GM21619 (cell line): Measurements from ENCODE around the gene SMG7.
A peak's percentile ranks its signal among the peaks of the same experiment; 100 is the strongest.

Experiments
- ATAC-seq: cut with Tn5 transposase; IDR thresholded peaks from one replicate; pipeline ENCODE4 v1.9.1; 2021; ENCODE audit not compliant: unreplicated experiment

The SMG7 gene

GRCh38 chr1:183470147-183470960 is 1.9 kb upstream of the SMG7 start:
- ATAC-seq: peak; percentile 41

- ATAC-seq: peak; percentile 25
These were observed 1.1 kb upstream of the SMG7 start for GRCh38 chr1:183470961-183471742.

DNA sequence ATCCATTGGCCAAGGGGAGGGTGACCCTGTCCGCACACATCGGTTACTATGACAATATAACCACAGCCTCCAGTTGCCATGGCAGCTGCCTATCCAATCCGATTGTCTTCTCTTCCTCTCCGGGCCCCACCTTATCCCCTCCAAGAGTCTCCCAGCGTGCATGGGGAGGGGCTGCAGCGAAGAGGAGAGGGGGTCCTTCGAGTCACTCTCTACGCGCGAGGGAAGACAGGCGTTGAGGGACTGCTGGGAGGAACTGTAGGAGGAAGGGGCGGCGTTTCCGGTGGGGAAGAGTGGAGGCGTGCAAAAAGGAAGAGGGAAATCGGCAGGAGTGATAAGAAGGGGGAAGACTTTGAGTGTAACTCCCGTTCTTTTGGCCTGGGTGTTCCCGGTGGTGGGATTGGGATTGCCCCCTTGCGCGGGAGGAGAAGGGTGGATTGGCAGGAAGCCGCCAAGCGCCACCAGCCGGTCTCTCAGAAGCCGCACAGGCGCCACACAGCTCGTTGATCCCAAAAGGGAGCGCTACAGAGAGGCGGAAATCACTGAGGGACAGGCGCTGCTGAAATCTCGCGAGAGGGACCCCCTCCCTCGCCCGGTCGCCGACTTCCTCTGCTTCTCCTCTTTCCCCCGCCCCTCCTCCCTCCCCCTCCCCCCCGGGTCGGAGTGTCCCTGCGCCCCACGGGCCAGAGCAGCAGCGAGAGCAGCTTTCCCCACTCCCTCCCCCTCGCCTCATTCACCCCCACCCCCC is 384 bp upstream of the SMG7 start:
- peak; percentile 44 for ATAC-seq

DNA sequence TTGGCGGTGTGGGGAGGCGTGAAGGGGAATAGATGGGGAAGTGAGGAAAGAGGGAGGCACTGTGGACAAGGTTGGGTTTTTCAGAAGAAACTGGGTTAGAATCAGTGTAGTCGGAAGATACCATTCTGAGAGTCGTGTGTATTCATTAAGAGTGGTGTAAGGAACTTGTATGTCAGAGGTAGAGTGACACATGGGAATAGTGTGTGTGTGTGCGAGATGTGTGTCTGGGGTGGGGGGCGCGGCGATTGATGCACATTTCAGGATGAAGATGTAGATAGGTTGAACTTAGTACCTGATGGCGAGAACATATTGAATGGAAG is 878 bp downstream of the SMG7 start:
- no peak for ATAC-seq

GRCh38 chr1:183476081-183476480 is 3.8 kb downstream of the SMG7 start:
- no peak for ATAC-seq

DNA sequence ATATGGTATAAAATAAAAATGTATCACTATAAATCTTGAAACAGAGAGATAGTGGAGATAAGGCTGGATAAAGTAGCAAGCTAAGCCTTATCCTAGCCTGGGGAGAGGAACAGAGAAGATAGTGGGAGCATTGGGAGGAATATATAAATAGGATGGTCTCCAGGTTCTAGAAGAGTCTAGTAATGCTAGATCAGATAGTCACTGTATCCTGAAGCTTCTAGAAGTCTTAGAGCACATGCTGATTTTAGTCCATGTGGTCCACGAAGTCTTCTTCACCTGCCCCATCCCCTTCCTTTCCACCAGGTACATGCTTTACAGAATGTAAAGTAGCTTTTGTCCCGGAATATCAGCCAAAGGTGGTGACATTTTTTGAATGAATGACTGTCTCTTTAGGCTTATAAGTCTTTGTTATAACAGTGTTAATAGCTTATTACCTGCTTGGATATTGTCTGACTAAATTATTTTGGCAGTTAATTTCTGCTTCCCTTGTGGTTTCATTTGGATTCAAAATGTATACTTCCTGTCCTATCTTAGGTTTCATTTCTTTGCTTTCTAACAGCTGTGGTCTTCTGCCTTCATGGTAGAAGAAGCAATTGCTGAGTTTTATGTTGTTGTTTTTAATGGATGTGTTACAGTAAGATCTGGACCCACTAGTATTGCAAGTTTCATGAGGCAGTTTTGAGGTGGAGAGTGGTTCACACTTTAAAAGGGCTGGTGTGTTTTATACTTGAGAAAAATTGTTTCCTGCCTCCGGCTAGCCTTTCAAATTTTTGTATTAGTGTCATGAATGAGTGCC is 5.9 kb downstream of the SMG7 start:
- ATAC-seq: peak; percentile 67

DNA sequence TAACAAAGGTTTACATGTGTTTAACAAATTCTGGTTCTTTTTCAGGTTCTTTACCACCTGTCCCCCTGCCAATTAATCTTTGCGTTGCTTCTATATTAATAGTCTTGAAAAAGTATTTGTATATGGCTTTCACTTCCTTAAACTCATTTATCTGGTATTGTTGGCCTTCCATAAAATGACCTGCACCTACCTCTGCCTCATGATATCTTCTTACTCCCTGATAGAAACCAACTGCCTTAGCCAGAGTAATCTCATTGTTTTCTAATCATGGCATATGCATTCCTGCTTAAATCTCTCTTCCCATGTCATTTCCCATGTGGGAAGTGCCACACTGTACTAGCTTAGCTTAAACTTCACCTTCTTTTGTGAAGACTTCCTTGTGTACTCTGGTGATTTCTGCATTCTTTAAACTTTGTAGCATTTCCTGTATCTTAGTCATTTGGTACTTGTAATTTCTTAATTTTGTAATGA is 8.7 kb downstream of the SMG7 start:
- ATAC-seq: peak; percentile 47

DNA sequence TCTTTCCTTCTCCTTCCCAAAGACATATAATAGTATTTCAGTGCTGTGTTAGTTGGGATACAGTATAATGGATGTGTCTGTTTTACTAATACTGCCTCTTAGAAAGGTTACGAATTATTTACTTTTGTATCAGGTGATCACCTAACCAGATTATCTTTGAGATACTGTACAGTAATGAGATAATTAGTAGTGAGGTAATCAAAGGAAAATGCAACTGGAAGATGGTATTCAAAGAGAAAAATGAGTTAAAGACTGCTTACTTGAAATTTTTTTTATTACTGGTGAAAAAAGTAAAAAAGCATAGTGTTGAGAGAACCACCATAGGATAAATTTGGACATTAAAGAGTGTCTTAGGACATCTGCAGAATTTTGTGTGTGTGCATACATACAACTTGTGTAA is 10.9 kb downstream of the SMG7 start:
- ATAC-seq: no peak

- no peak for ATAC-seq
These were observed 12.0 kb downstream of the SMG7 start for GRCh38 chr1:183484254-183484653.

DNA sequence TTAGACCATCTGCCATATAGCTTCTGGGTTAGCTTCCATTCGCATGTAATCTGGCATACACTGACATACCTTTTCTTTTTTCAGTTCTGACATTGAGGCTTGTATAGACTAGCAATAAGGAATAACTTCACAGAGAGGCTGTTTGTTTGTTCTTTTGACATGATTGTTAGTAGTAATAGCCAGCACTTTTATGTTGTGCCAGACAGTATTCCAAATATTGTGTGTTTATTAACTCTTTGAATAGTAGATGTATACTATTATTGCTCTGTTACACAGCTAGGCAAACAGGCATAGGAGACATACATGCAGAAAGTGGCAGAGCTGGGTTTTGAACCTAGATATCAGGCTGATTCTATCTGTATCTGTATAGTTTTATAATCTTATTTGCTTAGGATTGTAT is 12.6 kb downstream of the SMG7 start:
- no peak for ATAC-seq

GRCh38 chr1:183487674-183488442 is 15.6 kb downstream of the SMG7 start:
- no peak for ATAC-seq

DNA sequence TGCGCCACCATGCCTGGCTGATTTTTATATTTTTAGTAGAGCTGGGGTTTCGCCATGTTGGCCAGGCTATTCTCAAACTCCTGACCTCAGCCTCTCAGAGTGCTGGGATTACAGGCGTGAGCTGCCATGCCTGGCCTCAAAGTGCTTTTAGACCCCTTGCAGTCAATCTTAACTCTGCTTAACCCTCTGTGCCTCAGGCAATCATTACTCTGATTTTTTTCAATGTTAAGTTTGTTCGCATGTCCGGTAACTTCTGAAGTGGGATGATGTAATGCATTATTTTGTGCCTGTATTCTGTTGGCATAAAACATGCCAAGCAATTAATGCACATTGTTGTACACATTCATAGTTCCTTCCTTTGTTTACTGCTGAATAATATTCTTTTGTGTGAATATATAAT is 18.6 kb downstream of the SMG7 start:
- no peak for ATAC-seq

- ATAC-seq: no peak
These were observed 21.4 kb downstream of the SMG7 start for GRCh38 chr1:183493540-183494245.

DNA sequence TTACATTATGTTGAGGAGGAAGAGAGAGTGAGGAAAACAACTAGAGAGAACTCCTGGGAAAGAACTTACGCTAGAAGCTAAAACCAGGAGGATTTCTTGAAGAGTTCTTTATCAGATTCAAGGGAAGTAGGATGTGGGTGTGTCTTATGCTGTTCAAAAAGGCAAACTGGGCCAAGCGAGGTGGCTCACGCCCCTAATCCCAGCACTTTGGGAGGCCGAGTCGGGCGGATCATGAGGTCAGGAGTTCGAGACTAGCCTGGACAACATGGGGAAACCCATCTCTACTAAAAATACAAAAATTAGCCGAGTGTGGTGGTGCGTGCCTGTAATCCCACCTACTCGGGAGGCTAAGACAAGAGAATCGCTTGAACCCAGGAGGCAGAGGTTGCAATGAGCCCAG is 23.1 kb downstream of the SMG7 start:
- no peak for ATAC-seq

- ATAC-seq: no peak
These were observed 24.9 kb downstream of the SMG7 start for GRCh38 chr1:183497218-183497617.

DNA sequence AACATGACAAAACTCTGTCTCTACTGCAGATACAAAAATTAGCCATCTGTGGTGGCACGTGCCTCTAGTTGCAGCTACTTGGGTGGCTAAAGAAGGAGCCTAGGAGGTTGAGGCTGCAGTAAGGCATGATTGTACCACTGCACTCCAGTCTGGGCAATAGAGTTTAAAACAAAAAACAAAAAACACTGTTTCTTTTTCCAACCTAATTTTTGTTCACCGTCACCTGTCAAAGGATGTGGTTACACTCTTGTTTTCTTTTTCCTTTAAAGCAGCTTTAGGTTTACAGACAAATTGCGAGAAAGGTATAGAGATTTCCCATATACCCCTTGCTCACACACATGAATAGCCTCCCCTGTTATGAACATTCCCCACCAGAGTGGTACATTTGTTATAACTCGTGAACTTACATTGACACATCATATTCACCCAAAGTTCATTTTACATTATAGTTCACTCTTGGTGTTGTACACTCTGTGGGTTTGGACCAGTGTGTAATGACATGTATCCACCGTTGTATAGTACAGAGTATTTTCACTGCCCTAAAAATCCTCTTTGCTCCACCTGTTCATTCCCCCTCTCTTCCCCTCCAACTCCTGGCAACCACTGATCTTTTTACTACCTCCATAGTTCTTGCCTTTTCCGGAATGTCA is 26.2 kb downstream of the SMG7 start:
- ATAC-seq: no peak

GRCh38 chr1:183505454-183506089 is 33.3 kb downstream of the SMG7 start:
- ATAC-seq: no peak

- ATAC-seq: no peak
These were observed 34.3 kb downstream of the SMG7 start for GRCh38 chr1:183506561-183506960.

- ATAC-seq: no peak
These were observed 36.4 kb downstream of the SMG7 start for GRCh38 chr1:183508694-183509093.
